HG03378 (cell line): ENCODE measurements around the gene C12orf75.
"Not testable (repeated sequence)": the region's sequence is repeated elsewhere in the genome, so short reads cannot be mapped to it uniquely, and the experiment has no call there.

Experiments
- ATAC-seq: cut with Tn5 transposase; IDR thresholded peaks from one replicate; pipeline ENCODE4 v1.9.1; 2021; ENCODE audit warnings: mild to moderate bottlenecking, moderate library complexity; ENCODE audit not compliant: unreplicated experiment

Gene C12orf75

DNA sequence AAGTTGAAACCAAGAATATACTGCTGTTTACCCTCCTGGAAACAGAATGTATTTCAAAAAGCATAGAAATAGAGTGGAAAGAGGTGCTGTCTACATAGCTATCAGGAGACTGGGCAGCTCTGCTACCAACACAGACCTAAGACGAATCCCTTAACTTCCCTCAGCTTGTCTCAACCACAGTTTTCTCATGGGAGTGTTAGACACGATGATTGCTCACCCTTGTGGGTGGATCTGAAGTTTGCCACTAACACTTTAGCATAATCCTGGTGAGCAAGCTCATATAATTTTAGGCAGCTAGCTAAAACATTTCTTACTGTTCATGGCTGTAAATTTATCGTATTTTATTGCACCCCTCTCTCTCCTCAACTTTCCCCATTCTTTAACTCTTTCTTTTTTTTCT lies 38.5 kb downstream of the C12orf75 start:
- no peak for ATAC-seq

DNA sequence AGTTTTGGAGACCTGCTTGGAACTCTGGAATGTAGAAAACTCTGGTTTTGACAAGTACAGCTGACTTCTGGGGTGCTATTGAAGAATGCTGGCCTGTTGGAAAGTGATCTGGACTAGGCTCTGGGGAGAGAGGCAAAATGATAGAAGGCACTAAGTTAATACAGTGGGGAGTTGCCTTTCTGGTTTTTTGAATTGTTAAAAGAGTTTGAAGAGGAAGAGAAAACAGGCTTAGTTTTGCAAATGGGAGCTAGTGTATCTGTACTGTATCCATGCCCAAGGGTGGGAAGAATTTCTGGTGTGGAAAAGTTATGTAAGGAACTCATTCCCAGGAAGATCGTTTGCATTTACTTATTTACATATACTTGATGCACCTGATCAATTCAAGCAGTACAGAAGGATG lies 43.8 kb downstream of the C12orf75 start:
- no peak for ATAC-seq

DNA sequence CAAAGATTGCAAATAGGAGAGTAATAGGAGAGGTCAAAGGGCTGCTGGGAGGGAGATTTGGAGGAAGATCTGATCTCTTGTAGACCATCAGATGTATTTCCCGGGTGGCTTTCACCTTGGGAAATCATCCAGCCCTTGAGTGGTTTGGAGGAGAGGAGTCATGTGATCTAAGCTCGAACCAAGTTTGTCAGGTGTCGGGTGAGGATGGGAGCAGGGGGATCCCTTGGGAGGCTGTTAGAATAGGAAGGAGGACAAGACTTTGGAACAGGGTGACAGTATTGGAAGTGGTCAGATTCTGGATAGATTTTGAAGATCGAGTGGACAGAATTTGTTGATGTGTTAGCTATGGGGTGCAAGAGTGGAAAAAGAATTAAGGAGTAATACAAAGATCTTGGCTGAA lies 46.6 kb downstream of the C12orf75 start:
- ATAC-seq, result no peak

DNA sequence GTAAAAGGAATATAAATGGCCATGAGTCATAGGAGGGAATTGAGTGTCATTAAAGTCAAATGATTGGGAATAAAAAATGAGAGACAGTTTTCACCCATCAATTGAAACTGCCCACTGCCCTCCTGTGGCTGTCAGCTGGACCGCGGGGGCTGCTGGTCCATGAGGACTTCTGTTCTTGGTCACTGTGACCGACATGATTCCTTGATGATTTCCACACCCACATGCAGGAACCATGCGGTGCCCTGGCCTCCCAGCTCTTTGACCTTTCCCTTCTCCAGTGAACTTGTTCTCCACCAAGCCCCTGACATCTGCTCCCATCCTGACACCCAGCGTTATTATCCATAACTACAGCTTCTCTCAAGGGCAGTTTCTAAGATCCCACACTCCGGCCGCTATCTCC lies 48.4 kb downstream of the C12orf75 start:
- ATAC-seq, result no peak

DNA sequence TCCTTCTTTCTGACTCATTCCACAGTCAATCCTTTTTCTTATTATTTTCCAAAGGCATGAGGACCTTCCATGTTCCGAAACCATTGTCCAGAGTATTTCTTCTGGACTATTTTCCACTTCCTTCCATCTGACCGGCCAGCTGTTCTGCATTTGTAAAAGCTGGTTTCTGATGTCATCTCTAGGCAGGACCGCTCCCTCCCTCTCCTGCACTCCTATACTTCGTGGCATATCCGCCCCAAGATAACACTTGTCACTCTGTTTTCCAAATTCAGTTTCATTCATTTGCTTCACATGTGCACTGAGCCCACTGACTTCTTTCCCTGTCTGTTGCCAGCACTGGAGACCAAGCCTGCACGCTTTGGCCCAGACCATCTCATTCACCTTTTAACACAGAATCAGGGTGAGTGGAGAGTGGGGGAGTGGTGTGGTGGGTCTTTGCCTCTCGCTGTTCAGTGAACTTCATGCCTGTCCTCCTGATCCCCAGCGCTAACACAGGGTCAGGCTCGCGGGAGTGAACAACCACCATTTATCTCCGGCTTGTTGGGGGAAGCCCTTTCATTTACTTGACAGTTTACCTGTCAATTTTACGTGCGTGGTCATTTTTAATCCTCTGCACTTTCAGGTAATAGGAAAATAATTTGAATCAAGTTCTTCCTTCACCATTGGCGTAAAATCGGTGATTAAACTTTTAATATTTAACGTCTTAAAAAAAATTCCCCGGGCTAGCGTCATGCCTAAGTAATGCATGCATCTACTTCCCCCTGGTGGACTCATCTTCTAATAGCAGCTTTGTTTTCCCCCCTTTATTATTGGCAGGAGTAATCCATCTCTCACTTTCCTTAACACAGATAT lies 52.5 kb downstream of the C12orf75 start:
- no peak for ATAC-seq

DNA sequence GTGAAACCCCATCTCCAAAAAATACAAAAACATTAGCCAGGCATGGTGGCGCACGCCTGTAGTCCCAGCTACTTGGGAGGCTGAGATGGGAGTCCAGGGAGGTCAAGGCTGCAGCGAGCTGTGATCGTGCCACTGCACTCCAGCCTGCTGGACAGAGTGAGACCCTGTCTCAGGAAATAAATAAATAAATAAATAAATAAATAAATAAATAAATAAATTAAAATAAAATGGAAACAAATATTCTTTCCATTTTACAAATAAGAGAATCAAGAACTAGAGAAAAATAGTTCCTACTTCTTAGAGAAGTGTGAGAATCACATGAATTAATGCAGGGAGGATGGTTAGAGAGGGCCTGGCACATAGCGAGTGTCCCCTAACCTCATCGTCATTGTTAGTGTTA lies 53.7 kb downstream of the C12orf75 start:
- no peak for ATAC-seq

DNA sequence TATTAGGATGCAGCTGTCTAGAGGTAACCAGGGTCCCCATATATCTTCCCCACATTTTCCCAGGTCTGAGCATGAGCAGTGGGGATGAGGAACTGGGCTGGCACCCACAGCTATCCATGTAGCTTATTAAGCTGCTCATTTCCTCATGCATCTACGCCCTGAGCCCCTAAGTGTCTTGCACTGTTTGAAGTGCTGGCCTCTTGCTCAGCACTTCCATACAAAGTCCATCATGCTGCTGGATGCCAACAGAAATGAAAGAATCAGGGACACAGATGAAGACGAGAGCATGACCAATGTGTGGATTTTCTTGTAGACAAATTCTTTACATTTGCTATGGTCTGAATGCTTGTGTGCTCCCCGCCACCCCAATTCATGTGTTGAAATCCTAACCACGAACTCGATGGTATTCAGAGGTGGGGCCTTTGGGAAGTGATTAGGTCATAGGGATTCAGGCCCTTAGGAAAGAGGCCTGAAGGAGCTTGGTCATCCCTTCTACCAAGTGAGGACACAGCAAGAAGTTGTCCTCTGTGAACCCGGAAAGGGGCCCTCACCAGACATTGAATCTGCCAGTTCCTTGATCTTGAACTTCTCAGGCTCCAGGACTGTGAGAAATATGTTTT lies 54.5 kb downstream of the C12orf75 start:
- ATAC-seq, result no peak

DNA sequence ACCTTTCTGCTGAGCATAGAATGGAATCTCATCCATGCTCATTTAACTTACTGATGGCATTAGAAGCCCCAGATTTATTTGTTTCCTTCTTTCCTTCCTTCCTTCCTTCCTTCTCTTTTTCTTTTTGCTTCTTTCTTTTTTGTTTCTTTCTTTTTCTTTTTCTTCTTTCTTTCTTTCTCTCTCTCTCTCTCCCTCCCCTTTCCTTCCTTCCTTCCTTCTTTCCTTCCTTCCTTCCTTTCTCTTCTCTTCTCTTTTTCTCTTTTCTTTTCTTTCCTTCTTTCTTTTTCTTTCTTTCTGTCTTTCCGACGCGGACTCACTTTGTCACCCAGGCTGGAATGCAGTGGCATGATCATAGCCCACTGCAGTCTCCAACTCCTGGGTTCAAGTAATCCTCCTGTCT lies 55.9 kb downstream of the C12orf75 start:
- ATAC-seq, result no peak

DNA sequence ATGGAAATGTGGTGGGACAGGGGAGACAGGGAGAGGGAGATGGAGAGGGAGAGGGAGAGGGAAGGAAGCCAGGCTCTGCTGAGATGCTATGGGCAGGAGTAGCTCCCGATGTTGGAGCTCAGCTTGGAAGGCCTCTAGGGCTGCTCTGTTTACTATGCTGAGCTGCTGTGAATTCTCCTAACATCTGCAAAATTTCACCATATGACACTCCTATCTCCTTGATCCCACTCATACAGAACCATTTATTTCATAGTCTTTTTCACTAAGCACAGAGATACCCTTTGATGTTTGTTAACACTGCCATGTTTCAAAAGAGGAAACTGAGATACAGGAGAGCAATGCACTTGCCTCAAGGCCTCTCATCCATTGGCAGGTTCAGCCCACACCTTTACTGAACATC lies 60.7 kb downstream of the C12orf75 start:
- no peak for ATAC-seq

DNA sequence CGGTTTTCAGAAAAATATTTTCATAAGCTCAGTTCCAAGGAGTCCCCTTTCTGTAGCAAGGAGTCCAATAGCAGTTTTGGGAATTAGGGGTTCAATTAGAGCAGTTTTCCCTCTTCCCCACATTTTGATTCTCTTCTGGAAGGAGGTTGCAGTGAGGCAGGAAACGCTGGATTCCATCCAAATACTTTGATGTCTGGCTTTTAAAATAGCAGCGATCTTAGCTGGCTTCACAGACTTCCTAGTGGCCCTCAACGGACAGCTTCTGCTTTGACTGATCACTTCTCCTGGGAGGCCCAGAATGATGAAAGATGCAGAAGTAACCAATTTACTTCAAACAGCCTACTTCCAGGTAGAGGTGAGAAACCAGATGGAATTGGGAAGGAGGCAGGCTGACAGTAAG lies 63.1 kb downstream of the C12orf75 start:
- no peak for ATAC-seq

DNA sequence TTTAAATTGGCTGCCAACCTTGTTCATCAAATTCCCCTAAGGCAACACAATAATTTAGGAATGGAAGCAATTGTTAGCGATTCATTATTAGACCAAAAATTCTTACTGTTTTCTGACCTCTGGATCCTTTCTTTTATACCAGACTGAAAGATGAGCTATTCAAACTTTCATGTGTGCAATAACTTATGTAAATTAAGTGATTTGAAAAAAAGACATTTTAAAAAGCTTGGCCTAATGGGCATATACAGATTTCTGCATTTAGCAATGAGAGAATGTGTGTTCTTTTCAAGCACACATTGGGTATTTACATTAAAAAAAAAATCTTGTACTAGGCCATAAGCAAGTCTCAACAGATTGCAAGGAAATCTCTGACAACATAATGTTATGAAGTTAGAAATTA lies 65.5 kb downstream of the C12orf75 start:
- ATAC-seq, result no peak

DNA sequence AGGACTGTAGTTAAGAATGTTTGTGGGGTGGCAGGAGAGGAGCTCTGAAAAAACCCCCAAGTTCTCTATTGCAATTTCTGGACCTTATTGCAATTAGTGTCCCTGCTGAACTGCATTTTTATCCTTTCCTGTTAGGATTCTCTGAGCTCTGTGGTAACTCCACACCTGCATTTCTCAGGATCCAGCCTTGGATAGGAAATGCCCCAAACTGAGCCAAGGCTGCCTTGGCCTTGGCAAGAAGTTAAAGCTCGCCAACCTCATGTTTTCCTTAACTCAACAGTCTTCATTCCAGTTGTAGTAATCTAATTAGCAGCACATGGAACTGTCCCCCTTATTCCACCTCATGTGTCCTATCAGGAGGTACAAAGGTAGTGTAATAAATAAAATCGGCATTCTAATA lies 66.5 kb downstream of the C12orf75 start:
- ATAC-seq, result no peak

DNA sequence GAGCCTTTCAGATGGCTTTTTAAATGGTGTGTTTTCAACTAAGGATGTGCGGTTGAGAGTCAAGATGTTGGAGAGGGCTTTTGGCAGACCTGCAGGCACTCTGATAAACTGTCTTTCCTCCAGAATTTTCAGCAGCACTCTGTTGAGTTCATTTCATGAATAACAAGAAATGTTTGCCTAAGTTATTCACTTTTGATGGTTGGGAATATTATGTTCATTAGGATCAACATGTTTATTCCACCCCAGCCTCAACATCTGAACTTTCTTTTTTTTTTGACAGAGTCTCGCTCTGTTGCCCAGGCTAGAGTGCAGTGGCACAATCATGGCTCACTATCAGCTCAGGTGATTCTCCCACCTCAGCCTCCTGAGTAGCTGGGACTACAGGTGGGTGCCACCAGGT lies 68.4 kb downstream of the C12orf75 start:
- ATAC-seq, result no peak

DNA sequence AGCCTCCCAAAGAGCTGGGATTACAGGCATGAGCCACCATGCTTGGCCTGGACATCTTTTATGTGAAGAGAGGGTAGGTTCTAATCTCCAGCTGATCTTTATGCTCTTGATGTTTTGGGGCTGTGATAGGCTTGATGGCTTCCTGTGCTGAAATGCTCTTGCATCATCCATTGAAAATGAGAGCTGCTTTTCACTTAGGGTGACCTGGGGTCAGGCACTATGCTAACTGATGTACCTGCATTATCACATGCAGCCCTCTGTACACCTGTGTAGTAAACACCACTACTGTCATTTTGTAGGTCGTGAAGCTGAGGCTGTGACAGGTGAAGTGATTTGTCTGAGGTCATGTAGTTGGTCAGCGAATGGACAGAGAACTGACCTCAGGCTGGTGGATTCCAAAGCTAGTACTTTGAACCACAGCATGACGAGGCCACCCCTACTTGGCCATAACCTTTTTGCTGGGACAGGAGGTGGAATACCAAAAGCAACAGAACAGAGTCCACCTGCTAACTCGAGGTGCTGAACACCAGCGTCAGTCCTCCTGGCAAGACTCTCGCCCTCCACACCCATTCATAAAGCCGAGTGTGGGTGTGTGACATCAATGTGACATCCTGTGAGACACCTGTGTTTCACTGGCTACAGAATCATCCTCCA lies 69.1 kb downstream of the C12orf75 start:
- no peak for ATAC-seq

DNA sequence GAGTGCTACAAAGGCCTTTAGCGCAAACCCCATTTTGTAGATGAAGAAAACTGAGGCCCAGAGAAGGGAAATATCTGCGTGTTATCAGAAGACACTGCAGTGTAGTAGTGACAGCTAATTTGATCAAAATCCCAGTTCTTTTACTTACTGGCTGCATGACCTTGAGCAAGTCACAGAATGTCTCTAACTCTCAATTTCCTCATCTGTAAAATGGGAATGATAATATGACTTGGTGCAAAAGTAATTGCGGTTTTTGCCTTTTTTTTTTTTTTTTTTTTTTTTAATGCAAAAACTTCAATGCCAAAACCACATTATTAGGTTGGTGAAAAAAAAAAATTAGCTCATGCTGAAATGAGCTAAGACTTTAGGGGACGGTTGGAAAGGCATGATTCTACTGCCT lies 69.7 kb downstream of the C12orf75 start:
- no peak for ATAC-seq

DNA sequence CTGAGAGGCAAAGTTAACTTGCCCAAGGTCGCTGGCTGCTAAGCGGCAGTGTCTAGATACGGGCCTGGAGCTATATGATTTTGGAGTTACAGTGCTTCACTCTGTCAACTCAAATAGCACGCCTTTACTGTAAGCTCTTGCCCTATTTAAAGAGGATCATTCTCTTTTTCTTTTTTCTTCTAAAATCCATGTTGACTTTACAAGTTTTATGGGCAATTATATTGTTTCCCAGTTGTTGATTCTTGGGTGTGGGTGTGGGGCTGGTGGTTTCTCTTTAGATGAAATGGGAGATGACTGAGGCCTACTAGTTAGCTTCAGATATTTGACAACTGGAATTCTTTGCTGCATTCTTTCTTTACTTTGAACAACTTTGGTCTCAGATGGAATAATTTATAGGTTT lies 70.7 kb downstream of the C12orf75 start:
- ATAC-seq, result no peak

DNA sequence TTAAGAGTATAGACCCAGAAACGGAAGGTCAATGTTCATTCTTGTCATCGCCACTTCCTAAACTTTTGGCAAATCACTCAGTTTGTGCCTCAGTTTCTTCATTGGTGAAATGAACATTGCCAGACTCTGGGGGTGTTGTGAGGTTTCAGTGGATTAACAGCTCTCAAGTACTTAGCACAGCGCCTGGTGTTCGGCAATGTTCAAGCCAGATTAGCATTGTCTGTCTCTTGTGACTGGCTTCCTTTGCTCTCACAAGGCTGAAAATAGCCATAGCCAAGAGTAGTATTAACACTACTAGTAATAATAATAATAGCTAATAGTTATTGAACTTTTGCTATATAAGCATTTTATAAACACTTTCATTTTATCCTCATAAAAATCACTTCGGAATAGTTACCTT lies 71.9 kb downstream of the C12orf75 start:
- ATAC-seq, result no peak

DNA sequence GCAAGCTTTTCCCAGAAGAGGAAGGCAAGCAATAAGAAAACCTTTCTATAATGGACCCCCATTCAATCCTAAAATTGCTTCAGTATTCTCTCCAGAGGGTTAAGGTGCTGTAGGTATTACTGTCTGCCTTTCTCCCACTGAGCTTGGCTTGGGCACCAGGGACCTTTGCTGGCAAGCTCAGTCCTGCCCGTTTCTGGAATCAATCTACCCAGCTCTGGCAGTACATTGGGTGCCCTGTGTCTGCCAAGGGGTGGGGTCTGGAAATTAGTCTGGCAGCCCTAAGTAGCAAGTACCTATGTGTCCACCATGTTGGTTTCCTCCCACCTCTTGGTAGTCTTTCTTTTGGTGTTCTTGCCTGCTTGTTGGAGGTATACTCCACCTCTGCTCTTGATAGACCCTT lies 72.6 kb downstream of the C12orf75 start:
- no peak for ATAC-seq

DNA sequence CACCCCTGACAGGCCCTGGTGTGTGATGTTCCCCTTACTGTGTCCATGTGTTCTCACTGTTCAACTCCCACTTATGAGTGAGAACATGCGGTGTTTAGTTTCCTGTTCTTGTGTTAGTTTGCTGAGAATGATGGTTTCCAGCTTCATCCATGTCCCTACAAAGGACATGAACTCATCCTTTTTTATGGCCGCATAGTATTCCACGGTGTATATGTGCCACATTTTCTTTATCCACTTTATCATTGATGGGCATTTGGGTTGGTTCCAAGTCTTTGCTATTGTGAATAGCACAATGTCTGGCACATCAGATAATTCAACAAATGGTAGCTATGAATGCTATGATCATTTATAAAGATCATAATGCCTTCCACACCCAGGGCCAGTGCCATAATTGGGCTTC lies 73.6 kb downstream of the C12orf75 start:
- ATAC-seq, result not testable (repeated sequence)

DNA sequence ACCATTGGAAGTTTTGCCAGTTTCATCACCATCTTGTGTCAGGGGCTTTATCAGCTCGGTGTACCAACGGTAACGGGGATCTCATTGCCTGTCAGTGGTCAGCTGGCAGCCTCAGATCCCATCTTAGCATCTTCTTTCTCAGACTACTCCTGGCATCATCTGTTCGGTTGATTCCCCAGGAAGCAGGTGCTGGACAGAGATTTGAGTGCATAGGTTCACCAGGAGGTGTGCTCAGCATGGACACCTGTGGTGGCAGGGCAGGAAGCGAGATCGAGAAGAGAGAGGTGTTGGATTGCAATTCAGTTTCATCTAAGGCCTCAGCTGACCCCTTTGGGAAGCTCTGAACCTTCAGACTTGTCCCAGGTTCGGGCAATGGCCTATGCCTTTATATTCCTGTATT lies 76.0 kb downstream of the C12orf75 start:
- ATAC-seq, result no peak

DNA sequence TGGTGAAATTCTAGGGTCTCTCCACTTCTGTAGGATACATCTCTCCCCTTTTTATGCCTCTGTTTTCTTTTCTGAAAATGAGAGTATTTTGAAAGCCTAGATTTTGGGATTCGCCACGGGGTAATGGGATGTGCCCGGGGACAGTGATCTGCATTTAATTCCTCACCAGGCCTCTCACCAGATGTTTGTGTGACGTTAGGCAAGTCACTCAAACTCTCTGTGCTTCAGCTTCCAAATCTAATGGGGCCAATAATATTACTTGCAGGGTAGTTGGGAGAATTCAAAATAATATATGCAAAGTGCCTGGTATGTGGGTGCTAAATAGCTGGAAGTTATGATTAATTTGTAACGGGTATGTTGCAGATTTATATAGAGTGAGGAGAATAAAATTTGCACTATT lies 78.8 kb downstream of the C12orf75 start:
- no peak for ATAC-seq

DNA sequence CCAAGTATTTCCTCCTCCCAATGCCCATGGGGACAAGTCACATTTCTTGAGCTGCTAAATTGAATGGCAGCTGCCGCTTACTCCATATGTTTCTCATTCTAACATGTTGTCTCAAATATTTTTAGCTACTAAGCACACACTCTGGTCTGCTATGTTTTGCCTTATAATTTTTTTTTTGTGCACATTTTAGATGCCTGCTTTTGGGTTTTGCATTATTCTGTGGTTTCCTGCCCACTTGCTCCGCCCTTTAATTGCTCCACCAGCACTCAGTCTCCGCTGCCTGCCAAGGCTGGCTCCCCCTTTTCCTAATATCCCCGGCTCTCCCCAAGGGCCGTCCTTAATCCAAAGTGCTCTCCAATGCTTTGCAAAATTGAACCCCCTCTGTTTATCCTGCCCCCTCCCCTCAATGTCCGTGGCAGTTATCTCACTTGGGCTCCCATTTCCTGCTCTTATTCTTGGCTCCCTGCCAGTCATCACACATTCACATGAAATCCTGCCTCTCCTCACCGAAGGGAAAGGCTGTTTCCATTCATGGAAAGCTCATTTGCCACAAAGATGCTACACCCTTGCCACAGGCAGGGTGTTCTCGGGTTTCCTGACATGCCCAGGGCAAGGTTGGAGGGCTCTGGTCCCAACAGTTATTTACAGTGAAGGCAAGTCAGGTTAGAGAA lies 79.4 kb downstream of the C12orf75 start:
- no peak for ATAC-seq
